Measurements from ENCODE around the gene MTMR11.

GRCh38 chr1:149942207-149942606 lies 5.5 kb upstream of the MTMR11 start:
- no peak for TF ChIP-seq CTCF (conservative IDR thresholded peaks at IDR 0.05)
- no peak for TF ChIP-seq EZH2 (IDR thresholded peaks at IDR 0.05; ENCODE audit: low read depth)

Measured in PC-9 (cell line).